Neutrophil (primary cell): ENCODE data around the gene IL17REL.
A peak's percentile ranks its signal among the peaks of the same experiment; 100 is the strongest.

Source experiments
- H3K27ac ChIP-seq: fragments of 200-600 bp; sonication (generic); 2 replicates; pipeline ENCODE4 v1.5.1; 2016; ENCODE audit warnings: mild to moderate bottlenecking, moderate library complexity
- H3K27me3 ChIP-seq: fragments of 200-600 bp; sonication (generic); 2 replicates; pipeline ENCODE4 v1.6.0; 2016; ENCODE audit warnings: mild to moderate bottlenecking
- H3K36me3 ChIP-seq: fragments of 200-600 bp; sonication (generic); 2 replicates; pipeline ENCODE4 v1.5.1; 2017
- H3K4me1 ChIP-seq, 2 experiments: fragments of 200-600 bp in 1 of 2; sonication (generic) in 1 of 2; 1 replicate in 1 of 2; 2 replicates in 1 of 2; pipeline versions ENCODE4 v1.5.1 to v1.6.1; 2013 to 2016; ENCODE audit warnings: low read depth in 1 of 2, low read length in 1 of 2, mild to moderate bottlenecking in 1 of 2, moderate library complexity in 1 of 2; ENCODE audit not compliant: control insufficient read depth in 1 of 2, insufficient read depth in 1 of 2
- H3K4me3 ChIP-seq, 2 experiments: fragments of 200-600 bp in 1 of 2; sonication (generic) in 1 of 2; 1 replicate in 1 of 2; 2 replicates in 1 of 2; pipeline ENCODE4 v1.5.1; 2013 to 2016; ENCODE audit warnings: low read depth in 1 of 2, low read length in 1 of 2, mild to moderate bottlenecking in 1 of 2, moderate library complexity in 1 of 2
- H3K9me3 ChIP-seq: fragments of 200-600 bp; sonication (generic); 2 replicates; pipeline ENCODE4 v1.5.1; 2016
- TF ChIP-seq, protein P1 (sequence below): fragments of 200-600 bp; sonication (generic); IDR thresholded peaks from 2 replicates; pipeline ENCODE4 v1.5.1; 2016; ENCODE audit warnings: antibody characterized with exemption

The IL17REL gene

DNA sequence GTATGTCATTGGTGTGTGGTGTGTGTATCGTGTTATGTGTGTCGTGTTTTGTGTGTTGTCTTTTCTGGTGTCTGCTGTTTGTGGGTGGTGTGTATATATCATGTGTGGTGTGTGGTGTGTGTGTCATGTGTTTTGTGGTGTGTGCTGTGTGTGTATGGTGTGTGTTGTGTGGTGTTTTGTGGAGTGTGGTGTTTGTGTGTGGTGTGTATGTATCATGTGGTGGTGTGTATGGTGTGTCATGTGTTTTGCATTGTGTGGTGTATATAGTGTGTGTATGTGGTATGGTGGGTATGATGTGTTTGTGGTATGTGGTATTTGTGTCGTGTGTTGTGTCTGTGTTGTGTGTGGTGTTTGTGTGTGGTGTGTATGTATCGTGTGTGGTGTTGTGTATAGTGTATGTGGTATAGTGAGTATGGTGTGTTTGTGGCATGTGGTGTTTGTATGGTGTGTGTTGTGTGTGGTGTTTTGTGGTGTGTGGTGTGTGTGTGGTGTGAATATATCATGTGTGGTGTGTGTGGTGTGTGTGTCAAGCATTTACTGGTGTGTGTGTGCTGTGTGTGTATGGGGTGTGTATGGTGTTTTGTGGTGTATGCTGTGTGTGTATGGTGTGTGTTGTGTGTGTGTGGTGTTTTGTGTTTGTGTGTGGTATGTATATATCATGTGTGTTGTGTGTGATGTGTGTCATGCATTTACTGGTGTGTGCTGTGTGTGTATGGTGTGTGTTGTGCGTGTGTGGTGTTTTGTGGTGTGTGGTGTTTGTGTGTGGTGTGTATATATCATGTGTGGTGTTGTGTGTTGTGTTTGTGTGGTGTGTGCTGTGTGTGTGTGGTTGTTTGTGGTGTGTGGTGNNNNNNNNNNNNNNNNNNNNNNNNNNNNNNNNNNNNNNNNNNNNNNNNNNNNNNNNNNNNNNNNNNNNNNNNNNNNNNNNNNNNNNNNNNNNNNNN lies 39.3 kb downstream of the IL17REL start:
- TF ChIP-seq, protein P1, sequence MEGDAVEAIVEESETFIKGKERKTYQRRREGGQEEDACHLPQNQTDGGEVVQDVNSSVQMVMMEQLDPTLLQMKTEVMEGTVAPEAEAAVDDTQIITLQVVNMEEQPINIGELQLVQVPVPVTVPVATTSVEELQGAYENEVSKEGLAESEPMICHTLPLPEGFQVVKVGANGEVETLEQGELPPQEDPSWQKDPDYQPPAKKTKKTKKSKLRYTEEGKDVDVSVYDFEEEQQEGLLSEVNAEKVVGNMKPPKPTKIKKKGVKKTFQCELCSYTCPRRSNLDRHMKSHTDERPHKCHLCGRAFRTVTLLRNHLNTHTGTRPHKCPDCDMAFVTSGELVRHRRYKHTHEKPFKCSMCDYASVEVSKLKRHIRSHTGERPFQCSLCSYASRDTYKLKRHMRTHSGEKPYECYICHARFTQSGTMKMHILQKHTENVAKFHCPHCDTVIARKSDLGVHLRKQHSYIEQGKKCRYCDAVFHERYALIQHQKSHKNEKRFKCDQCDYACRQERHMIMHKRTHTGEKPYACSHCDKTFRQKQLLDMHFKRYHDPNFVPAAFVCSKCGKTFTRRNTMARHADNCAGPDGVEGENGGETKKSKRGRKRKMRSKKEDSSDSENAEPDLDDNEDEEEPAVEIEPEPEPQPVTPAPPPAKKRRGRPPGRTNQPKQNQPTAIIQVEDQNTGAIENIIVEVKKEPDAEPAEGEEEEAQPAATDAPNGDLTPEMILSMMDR: no peak
- Histone ChIP-seq H3K4me3 (no peak overlapping the region), H3K27me3 (peaks cover 71% of the 10 kb centered on the region), H3K27ac (no peak overlapping the region), H3K9me3 (no peaks in the 10 kb centered on the region), H3K36me3 (no peaks in the 10 kb centered on the region), H3K4me1 (peaks cover 18 to 24% of the 10 kb centered on the region in 2 experiments)

DNA sequence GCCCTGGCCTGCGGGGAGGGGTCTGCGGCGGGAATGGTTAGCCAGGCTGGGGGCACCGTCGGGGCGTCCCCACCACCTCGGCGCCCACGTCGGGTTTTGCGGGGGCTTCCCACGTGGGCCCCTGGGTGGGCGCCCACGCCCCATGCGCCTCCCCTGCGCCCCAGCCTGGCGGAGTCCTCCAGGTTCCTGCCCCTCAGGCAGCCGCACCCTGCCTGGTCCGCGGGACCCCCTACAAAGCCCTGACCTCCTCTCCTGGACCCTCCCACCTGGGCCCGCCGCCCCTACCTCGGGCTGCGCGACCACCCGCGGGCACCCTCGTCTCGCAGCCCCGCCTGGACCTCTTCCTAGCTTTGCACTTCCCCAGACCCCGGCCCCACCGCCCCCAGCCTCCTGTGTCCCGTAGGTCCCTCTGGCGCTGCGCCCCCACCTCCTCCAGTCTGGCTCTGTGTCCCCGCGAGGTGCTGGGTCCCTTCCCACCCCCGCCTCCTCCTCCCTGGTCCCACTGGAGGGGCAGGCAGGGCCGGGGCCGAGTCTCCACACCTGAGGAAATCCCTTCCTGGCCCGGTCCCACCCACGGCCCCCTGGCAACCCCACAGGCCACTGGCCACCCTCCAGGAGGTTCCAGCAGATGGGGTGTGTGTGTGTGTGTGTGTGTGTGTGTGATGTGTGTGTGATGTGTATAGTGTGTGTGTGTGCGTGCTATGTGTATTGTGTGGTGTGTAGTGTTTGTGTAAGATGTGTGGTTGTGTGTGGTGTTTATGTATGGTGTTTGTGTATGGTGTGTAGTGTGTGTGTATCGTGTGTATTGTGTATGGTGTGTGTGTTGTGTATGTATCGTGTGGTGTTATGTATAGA lies 40.2 kb downstream of the IL17REL start:
- no peak overlapping the region for H3K27ac ChIP-seq
- no peaks in the 10 kb centered on the region for H3K9me3 ChIP-seq
- peaks cover 62% of the 10 kb centered on the region for H3K27me3 ChIP-seq
- TF ChIP-seq, protein P1: no peak
- H3K4me3 ChIP-seq: peak overlapping the region in 1 of 2 experiments; percentile 61
- H3K36me3 ChIP-seq: no peaks in the 10 kb centered on the region
- peaks cover 24 to 33% of the 10 kb centered on the region in 2 experiments for H3K4me1 ChIP-seq

DNA sequence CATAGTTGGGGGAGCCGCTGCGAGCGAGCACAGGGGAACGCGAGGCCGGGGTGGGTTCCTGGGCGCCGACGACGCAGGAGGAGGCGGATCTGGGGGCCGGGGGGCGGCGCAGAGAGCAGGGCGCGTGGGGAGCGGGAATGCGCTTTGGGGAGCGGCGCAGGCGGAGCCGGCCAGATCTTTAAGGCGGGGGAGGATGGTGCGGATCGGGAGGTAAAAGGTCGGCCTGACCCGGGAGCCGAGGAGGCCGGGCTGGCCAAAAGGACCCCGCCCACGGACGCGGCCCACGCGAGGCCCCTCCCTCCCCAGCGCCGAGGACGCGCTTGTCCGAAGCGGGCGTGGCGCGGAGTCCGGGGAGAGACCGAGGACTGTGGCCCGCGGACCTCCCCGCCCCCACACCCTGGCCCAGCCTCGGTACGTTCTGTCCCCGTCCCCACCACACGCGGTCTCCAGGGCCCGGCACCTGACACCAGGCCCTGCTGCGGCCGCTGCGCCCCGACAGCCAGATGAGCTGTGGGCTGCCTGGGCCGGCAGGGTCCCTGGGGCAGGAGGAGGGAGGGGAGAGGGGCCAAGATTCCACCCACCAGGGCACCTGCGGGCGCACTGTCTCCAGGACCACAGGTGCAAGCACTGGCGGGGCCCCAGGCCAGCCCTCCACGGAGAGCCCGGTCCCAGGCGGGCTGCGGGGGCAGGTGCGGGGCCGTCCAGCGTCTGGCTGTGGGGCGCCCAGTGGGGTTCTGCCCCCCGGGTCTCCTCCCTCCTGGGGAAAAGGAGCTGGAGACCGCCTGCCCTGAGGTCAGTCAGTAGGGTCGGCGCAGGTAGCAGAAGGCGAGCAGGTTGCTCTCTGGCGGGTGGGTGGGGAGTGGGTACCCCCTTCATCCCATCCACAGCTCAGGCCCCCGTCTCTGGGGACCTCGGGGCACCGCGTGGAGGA lies 41.1 kb downstream of the IL17REL start:
- Histone ChIP-seq H3K4me1 (peaks cover 33 to 42% of the 10 kb centered on the region in 2 experiments), H3K27ac (peak overlapping the region; percentile 36), H3K27me3 (peaks cover 58% of the 10 kb centered on the region), H3K9me3 (no peaks in the 10 kb centered on the region), H3K36me3 (no peaks in the 10 kb centered on the region), H3K4me3 (peak overlapping the region; percentile 59 to 61)
- TF ChIP-seq, protein P1: no peak

DNA sequence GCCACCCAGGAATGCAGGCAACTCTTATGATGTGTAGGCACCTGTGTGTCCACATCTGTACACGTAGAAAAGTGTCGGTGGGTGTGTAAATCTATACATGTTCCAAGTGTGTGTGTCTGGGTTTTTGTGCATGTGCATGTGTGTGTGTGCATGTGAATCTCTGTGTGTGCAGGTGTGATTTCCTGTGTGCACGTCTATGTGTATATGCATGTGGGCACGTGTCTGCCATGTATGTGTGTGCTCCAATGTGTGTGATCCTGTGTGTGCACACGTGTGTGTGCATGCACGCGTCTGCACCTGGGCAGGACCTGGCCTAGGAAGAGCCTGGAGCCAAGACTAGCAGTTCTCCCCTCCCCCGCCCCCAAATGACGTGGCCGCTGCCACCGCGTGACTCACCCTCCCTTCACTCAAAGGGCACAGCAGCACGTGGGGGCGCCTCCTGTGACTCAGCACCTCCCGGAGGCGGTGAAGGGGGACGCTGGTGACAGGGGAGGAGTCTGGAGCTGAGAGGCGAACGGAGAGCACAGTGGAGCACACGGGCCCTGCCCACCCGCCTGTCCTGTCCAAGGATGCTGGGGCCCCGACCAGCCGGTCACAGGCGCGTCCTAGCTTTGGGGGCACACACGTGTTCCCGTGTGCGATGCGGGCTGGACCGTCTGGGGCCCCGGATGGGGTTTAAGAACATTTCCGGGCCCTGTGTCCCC lies 41.9 kb downstream of the IL17REL start:
- Histone ChIP-seq H3K4me3 (peak overlapping the region; percentile 59 to 61), H3K4me1 (peaks cover 41 to 50% of the 10 kb centered on the region in 2 experiments), H3K36me3 (peaks cover 1% of the 10 kb centered on the region), H3K9me3 (no peaks in the 10 kb centered on the region), H3K27ac (peak overlapping the region; percentile 36), H3K27me3 (peaks cover 50% of the 10 kb centered on the region)
- TF ChIP-seq, protein P1: no peak
